SH-SY5Y (cell line): ENCODE measurements around the gene PCGF3.

Experiments used
- GATA2 ChIP-seq: IDR thresholded peaks from 2 replicates; pipeline ENCODE4 v1.6.1; 2011; ENCODE audit warnings: mild to moderate bottlenecking, low read depth, low read length
- GATA3 ChIP-seq: IDR thresholded peaks from 2 replicates; pipeline ENCODE4 v1.6.1; 2011; ENCODE audit warnings: low read depth, mild to moderate bottlenecking, low read length, moderate library complexity

- TF ChIP-seq GATA3, result no peak
- no peak for TF ChIP-seq GATA2
Observed at GRCh38 chr4:710116-710515, 4.5 kb downstream of the PCGF3 start.
